Fibroblast of skin of right quadriceps (primary cell): ENCODE data around the gene TMED5.
"Not testable (repeated sequence)": the region's sequence is repeated elsewhere in the genome, so short reads cannot be mapped to it uniquely, and the experiment has no call there.

ENCODE experiments used
- DNase-seq: peaks from one replicate; pipeline ENCODE4 v3.0.0-alpha.2; 2013

Gene TMED5

DNA sequence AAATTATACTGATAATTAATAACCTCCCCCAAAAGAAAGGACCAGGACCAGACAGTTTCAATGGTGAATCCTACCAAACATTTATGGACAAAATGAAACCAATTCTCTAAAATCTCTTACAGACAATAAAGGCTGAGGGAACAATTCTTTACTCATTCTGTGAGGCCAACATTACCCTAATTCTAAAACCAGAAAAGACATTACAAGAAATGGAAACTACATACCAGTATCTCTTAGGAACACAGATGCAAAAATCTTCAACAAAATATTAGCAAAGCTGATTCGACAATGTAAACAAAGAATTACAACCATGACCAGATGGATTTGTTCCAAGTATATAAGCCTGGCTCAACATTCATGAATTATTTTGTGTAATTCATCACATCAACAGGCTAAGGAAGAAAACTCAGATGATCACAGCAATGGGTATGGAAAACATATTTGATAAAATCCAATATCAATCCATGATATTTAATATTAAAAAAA, 8.6 kb downstream of the TMED5 start:
- peak; percentile 7 for DNase-seq

- DNase-seq, result not testable (repeated sequence)
Observed at GRCh38 chr1:93170141-93170678, 10.0 kb downstream of the TMED5 start.

DNA sequence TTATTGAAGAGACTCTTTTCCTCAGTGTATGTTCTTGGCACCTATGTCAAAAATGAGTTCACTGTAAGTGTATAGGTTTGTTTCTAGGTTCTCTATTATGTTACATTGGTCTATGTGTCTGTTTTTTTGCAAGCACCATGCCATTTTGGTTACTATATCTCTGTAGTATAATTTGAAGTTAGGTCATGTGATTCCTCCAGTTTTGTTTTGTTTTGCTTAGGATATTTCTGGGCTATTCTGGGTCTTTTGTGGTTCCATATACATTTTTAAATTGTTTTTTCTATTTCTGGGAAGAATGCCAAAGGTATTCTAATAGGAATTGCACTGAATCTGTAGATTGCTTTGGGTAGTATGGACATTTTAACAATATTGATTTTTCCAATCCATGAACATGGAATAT, 13.2 kb downstream of the TMED5 start:
- DNase-seq, result no peak

DNA sequence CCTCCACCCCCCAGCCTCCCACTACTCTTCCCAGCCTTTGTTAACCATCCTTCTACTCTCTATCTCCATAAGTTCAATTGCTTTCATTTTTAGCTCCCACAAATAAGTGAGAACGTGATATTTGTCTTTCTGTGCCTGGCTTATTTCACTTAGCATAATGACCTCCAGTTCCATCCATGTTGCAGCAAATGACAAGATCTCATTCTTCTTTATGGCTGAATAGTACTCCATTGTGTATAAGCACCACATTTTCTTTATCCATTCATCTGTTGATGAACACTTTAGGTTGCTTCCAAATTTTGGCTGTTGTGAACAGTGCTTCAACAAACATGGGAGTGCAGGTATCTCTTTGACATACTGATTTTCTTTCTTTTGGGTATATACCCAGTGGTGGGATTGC, 14.3 kb downstream of the TMED5 start:
- DNase-seq, result not testable (repeated sequence)

GRCh38 chr1:93164816-93165215, 15.4 kb downstream of the TMED5 start:
- DNase-seq, result no peak

DNA sequence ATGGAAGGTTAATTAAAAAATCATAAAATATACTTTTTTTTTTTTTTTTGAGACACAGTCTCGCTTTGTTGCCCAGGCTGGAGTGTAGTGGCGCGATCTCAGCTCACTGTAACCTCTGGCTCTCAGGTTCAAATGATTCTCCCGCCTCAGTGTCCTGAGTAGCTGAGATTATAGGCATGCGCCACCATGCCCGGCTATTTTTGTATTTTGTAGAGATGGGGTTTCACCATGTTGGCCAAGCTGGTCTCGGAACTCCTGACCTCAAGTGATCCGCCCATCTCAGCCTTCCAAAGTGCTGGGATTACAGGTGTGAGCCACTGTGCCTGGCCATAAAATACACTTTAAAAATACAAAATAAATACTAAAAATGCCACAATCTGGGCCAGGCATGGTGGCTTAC, 16.9 kb downstream of the TMED5 start:
- not testable (repeated sequence) for DNase-seq

DNA sequence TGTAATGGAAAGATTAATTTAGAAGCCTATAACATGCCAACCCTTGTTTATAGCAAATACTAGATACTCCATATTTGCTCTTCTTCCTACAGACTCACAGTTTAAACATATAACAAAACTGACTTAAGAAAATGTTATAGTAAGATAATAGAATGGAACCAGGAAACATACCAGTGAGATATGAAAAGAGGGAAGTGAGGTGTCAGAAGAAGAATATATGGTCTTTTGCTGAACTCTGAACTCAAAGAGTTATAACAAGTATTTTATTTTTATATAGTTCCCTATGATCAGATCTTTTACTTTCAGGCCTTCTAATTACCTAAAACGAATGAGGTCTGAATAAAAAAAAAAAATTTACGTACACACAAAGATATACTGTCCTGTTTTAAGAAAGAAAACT, 20.9 kb downstream of the TMED5 start:
- DNase-seq, result no peak

GRCh38 chr1:93155335-93155734, 24.9 kb downstream of the TMED5 start:
- DNase-seq, result peak; percentile 20

DNA sequence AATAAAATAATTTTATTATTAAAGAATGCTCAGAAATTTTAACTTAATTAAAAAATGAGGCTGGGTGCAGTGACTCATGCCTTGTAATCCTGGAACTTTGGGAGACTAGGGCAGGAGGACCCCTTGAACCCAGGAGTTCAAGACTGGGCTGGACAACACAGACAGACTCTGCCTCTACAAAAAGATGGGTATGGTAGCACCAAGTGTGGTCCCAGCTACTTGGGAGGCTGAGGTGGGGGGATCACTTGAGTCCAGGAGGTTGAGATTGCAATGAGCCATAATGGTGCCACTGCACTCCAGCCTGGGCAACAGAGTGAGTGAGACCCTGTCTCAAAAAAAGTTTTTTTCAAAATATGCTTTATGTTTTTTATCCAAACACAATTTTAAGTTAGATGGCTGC, 25.3 kb downstream of the TMED5 start:
- DNase-seq, result no peak

DNA sequence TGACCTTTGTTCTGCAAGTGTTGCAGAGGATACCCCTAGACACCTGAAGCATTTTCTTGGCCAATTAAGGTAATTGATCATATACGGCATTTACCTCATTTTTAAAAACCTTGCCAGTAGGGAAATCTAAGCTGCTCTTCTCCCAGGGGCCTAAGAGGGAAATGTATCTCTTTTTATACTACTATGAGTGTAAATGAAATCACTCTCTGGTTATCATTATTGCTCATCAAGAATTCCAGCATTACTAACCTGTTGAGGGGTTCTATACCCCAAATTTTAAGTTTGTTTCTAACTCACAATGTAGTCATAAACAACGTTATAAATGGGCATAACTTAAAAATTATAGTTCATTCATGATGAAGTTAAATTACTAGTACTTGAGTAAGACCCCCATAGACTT, 27.4 kb downstream of the TMED5 start:
- DNase-seq, result no peak

GRCh38 chr1:93151474-93151873, 28.7 kb downstream of the TMED5 start:
- no peak for DNase-seq

GRCh38 chr1:93150729-93151128, 29.5 kb downstream of the TMED5 start:
- no peak for DNase-seq

GRCh38 chr1:93148001-93148400, 32.2 kb downstream of the TMED5 start:
- DNase-seq, result peak; percentile 51

DNA sequence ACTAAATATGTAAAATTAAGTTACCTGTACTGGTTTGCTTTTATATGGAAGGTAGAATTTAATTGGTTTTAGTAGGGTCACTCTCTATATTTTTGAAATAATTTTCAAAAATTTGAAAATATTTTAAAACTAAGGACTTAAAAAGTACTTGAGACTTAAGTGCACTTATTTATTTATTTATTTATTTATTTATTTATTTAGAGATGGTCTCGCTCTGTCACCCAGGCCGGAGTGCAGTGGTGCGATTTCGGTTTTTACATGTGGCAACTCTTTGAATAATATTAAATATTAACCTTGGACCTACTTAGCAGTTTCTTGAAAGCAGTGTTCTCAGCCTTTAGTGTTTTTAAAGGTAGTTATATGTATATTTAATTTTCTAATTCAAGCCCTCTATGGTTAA, 36.4 kb downstream of the TMED5 start:
- DNase-seq, result no peak

DNA sequence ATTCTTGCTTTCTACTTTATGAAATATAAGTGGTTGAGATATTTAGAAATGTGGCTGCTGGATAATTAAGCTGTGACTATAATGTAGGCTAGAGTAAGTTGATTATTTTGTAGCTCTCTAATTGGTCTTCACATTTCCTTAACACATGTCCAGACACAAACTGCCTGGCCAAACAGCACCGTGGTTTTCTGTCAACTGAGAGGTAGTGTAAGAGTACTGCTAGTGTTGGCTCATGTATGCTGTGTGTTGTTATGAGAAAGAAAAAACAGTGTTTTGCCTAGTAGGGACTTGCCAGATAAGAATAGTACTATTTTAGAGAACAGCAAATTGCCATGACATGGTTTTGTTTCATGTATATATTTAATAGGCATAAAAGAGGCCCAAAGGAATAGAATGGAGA, 37.1 kb downstream of the TMED5 start:
- DNase-seq, result no peak

GRCh38 chr1:93142161-93142560, 38.1 kb downstream of the TMED5 start:
- no peak for DNase-seq

DNA sequence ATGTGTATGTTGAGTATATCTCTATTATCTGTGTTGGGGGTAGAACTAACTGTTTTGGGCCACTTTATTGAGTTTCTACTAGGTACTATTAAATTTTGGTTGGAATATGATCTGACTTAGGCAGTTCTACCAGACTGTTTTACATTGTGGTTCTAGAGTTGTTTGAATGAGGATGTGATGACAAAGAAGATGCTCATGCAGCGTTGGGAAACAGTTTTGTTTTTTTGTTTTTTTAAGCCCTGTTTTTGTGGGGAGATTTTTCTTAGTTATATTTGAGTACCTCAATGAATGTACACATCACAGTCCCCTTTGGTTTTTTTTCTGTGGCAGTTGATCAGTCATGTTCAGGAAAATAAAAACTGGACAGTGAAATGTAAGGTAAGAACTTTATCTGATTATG, 40.1 kb downstream of the TMED5 start:
- no peak for DNase-seq

GRCh38 chr1:93137604-93138292, 42.5 kb downstream of the TMED5 start:
- no peak for DNase-seq

DNA sequence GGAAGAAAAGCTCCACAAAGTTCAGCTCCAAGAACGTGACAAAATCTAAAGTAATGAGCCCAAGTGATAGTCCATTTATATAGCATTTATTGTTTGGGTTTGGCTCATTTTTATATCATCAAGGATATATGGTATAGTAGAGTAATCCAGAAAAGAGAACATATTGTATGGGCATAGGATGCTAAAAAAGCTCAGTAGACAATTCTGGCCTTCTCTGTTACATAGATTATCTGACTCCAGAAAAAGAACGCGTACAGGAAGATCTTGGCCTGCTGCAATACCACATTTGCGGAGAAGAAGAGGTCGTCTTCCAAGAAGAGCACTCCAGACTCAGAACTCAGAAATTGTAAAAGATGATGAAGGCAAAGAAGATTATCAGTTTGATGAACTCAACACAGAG, 43.8 kb downstream of the TMED5 start:
- no peak for DNase-seq

DNA sequence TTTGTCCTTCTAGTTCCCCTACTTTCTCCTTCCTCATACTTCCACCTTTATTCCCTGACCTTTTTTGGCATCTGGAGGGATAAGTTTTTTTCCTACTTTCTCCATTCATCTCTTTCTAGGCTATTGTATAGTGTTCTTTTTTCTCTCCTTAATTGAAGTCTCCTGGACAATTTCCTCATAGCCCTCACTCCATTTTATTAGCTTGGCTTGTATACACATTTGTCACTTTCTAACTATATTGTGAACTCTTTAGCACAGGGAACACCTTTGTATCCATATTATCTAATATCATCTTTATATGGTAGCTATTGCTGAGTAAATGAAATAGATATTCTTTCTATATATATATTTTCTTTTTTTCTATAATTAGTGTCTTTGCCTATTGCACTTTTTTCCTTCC, 47.6 kb downstream of the TMED5 start:
- DNase-seq, result no peak

- no peak for DNase-seq
Observed at GRCh38 chr1:93129507-93130099, 50.6 kb downstream of the TMED5 start.

- DNase-seq, result no peak
Observed at GRCh38 chr1:93124556-93125355, 55.5 kb downstream of the TMED5 start.

GRCh38 chr1:93123201-93123783, 56.9 kb downstream of the TMED5 start:
- no peak for DNase-seq
